HEK293T (cell line): Measurements from ENCODE around the gene CLCNKA.
"Not testable (repeated sequence)": the region's sequence is repeated elsewhere in the genome, so short reads cannot be mapped to it uniquely, and the experiment has no call there.

Source experiments
- BHLHE40 ChIP-seq: fragments of 450-650 bp; IDR thresholded peaks from 2 replicates; pipeline ENCODE4 v1.6.1; 2016; ENCODE audit warnings: mild to moderate bottlenecking, moderate library complexity, borderline replicate concordance
- ELF4 ChIP-seq: fragments of 450-650 bp; IDR thresholded peaks from 2 replicates; pipeline ENCODE4 v1.6.1; 2017; ENCODE audit warnings: antibody characterized with exemption
- FOXA1 ChIP-seq: fragments of 450-650 bp; IDR thresholded peaks from 2 replicates; pipeline ENCODE4 v1.6.1; 2016; ENCODE audit warnings: mild to moderate bottlenecking
- FOXM1 ChIP-seq: fragments of 450-650 bp; IDR thresholded peaks from 2 replicates; pipeline ENCODE4 v1.6.1; 2017; ENCODE audit warnings: mild to moderate bottlenecking, borderline replicate concordance
- L3MBTL2 ChIP-seq: fragments of 450-650 bp; conservative IDR thresholded peaks from 2 replicates; pipeline ENCODE4 v1.6.1; 2016; ENCODE audit warnings: mild to moderate bottlenecking
- NFRKB ChIP-seq: fragments of 450-650 bp; IDR thresholded peaks from 2 replicates; pipeline ENCODE4 v1.6.1; 2016; ENCODE audit warnings: mild to moderate bottlenecking, moderate library complexity
- PKNOX1 ChIP-seq: fragments of 450-650 bp; IDR thresholded peaks from 2 replicates; pipeline ENCODE4 v1.6.1; 2016
- SP1 ChIP-seq: fragments of 450-650 bp; IDR thresholded peaks from 2 replicates; pipeline ENCODE4 v1.6.1; 2017
- SUZ12 ChIP-seq: fragments of 450-650 bp; IDR thresholded peaks from 2 replicates; pipeline ENCODE4 v1.6.1; 2016; ENCODE audit warnings: mild to moderate bottlenecking

DNA sequence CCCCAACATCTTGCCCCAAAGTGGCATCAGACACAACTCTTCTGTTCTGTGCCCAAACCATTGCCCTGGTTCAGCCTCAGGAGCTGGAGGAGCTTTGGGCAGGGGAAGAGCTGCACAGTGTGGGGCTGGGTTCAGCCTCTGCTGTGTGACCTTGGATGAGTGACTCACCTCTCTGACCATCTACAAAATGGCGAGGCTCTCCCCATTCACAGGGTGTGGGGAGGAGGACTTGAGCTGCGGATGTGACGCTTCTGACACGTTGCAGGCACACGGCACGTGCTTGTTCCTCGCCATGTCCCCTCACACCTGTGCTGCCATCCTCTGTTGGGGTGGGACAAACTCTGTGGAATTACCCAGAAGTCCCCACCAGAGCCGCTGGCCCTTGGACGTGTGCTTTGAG is 20.8 kb downstream of the CLCNKA start:
- not testable (repeated sequence) for TF ChIP-seq FOXA1, FOXM1, ELF4, SP1, SUZ12, NFRKB, PKNOX1, L3MBTL2, BHLHE40
